HEK293 (cell line): ENCODE measurements around the gene RASA2.

Source experiments
- CTCF ChIA-PET: fragments of 350-600 bp; formaldehyde crosslinking; extraction: SDS; loops from one replicate; lab custom pipeline; 2021; ENCODE audit warnings: antibody characterized with exemption; lab: Yijun Ruan, JAX
- POLR2A ChIA-PET: fragments of 300-600 bp; formaldehyde crosslinking; extraction: SDS; loops from one replicate; lab custom pipeline; 2020; ENCODE audit warnings: antibody characterized with exemption, inconsistent platforms; lab: Yijun Ruan, JAX
- H3K27ac ChIP-seq: fragments of 200-500 bp; sonication (Bioruptor generic); 2 replicates; pipeline ENCODE4 v1.5.1; 2014; ENCODE audit warnings: low read depth, low read length, control low read depth, inconsistent platforms; ENCODE audit errors: extremely low read depth
- H3K36me3 ChIP-seq, 2 experiments: fragments of 200-500 bp in 1 of 2; sonication (Bioruptor generic) in 1 of 2; 1 replicate in 1 of 2; 2 replicates in 1 of 2; pipeline ENCODE4 v1.5.1; 2014 to 2017; ENCODE audit warnings: inconsistent platforms in 2 of 2, low read length in 2 of 2; ENCODE audit not compliant: control insufficient read depth in 2 of 2, insufficient read depth in 1 of 2
- H3K4me1 ChIP-seq: fragments of 200-500 bp; sonication (Bioruptor generic); 2 replicates; pipeline ENCODE4 v1.5.1; 2014; ENCODE audit warnings: mild to moderate bottlenecking, low read length, inconsistent platforms; ENCODE audit not compliant: control insufficient read depth, insufficient read depth
- H3K4me3 ChIP-seq: 2 replicates; pipeline ENCODE4 v1.5.1; 2011; ENCODE audit warnings: low read depth, mild to moderate bottlenecking, control low read depth, low read length, moderate library complexity
- H3K9me3 ChIP-seq: fragments of 200-500 bp; sonication (Bioruptor generic); 2 replicates; pipeline ENCODE4 v1.5.1; 2014; ENCODE audit warnings: low read depth, low read length, inconsistent platforms; ENCODE audit not compliant: control insufficient read depth, insufficient read depth
- BCL11A ChIP-seq: fragments of 450-650 bp; formaldehyde crosslinking; IDR thresholded peaks from 2 replicates; pipeline ENCODE4 v1.5.1; 2016; ENCODE audit warnings: low read depth, missing biosample characterization, missing genetic modification characterization
- ZBTB1 ChIP-seq: fragments of 450-650 bp; formaldehyde crosslinking; IDR thresholded peaks from 2 replicates; pipeline ENCODE4 v1.5.1; 2016; ENCODE audit warnings: missing biosample characterization, missing genetic modification characterization
- ZBTB17 ChIP-seq: fragments of 450-650 bp; formaldehyde crosslinking; IDR thresholded peaks from 2 replicates; pipeline ENCODE4 v1.5.1; 2016; ENCODE audit warnings: missing biosample characterization, missing genetic modification characterization
- ZBTB48 ChIP-seq: fragments of 450-650 bp; formaldehyde crosslinking; IDR thresholded peaks from 2 replicates; pipeline ENCODE4 v1.5.1; 2016; ENCODE audit warnings: missing biosample characterization, missing genetic modification characterization
- ZNF146 ChIP-seq: fragments of 450-650 bp; formaldehyde crosslinking; IDR thresholded peaks from 2 replicates; pipeline ENCODE4 v1.5.1; 2016; ENCODE audit warnings: missing biosample characterization, missing genetic modification characterization
- ZNF23 ChIP-seq: fragments of 450-650 bp; formaldehyde crosslinking; IDR thresholded peaks from 2 replicates; pipeline ENCODE4 v1.5.1; 2016; ENCODE audit warnings: missing biosample characterization, missing genetic modification characterization, borderline replicate concordance
- ZNF24 ChIP-seq: fragments of 450-650 bp; formaldehyde crosslinking; IDR thresholded peaks from 2 replicates; pipeline ENCODE4 v1.5.1; 2016; ENCODE audit warnings: missing biosample characterization, missing genetic modification characterization
- ZNF362 ChIP-seq: fragments of 450-650 bp; formaldehyde crosslinking; IDR thresholded peaks from 2 replicates; pipeline ENCODE4 v1.5.1; 2016; ENCODE audit warnings: missing biosample characterization, missing genetic modification characterization
- ZNF416 ChIP-seq: fragments of 450-650 bp; formaldehyde crosslinking; IDR thresholded peaks from 2 replicates; pipeline ENCODE4 v1.5.1; 2016; ENCODE audit warnings: missing biosample characterization, missing genetic modification characterization
- ZNF571 ChIP-seq: fragments of 450-650 bp; formaldehyde crosslinking; IDR thresholded peaks from 2 replicates; pipeline ENCODE4 v1.5.0; 2017; ENCODE audit warnings: missing biosample characterization, missing genetic modification characterization
- ZNF585B ChIP-seq: fragments of 450-650 bp; formaldehyde crosslinking; IDR thresholded peaks from 2 replicates; pipeline ENCODE4 v1.5.1; 2016; ENCODE audit warnings: missing biosample characterization, missing genetic modification characterization
- ZNF654 ChIP-seq: fragments of 450-650 bp; formaldehyde crosslinking; IDR thresholded peaks from 2 replicates; pipeline ENCODE4 v1.5.1; 2016; ENCODE audit warnings: low read depth, missing biosample characterization, missing genetic modification characterization
- ZNF768 ChIP-seq: fragments of 450-650 bp; formaldehyde crosslinking; IDR thresholded peaks from 2 replicates; pipeline ENCODE4 v1.5.1; 2018; ENCODE audit warnings: missing biosample characterization, mild to moderate bottlenecking, missing genetic modification characterization
- ZSCAN23 ChIP-seq: fragments of 450-650 bp; formaldehyde crosslinking; IDR thresholded peaks from 2 replicates; pipeline ENCODE4 v1.5.1; 2016; ENCODE audit warnings: missing biosample characterization, missing genetic modification characterization
- ZSCAN30 ChIP-seq: fragments of 450-650 bp; IDR thresholded peaks from 2 replicates; pipeline ENCODE4 v1.5.1; 2018; ENCODE audit warnings: missing biosample characterization, mild to moderate bottlenecking, missing genetic modification characterization, moderate library complexity
- TF ChIP-seq, protein P1 (sequence below): fragments of 450-650 bp; formaldehyde crosslinking; IDR thresholded peaks from 2 replicates; pipeline ENCODE4 v1.5.1; 2016; ENCODE audit warnings: missing biosample characterization, missing genetic modification characterization
- TF ChIP-seq, protein P2 (sequence below): fragments of 450-650 bp; formaldehyde crosslinking; conservative IDR thresholded peaks from 2 replicates; pipeline ENCODE4 v1.5.1; 2016; ENCODE audit warnings: low read depth, missing biosample characterization, missing genetic modification characterization

RASA2 gene

GRCh38 chr3:141454906-141455602 lies 31.8 kb upstream of the RASA2 start:
- H3K4me3 ChIP-seq, result no peak overlapping the region
- no peaks in the 10 kb centered on the region for H3K36me3 ChIP-seq
- no peaks in the 10 kb centered on the region for H3K4me1 ChIP-seq
- POLR2A ChIA-PET, result interaction anchor here (1.2 kb wide), 1 partner anchor 143 kb away, joined by 5 read pairs; no protein-coding TSS in a partner anchor
- CTCF ChIA-PET, result interaction anchor here (0.5 to 4.4 kb wide), 31 partner anchors 9 to 577 kb away, joined by 3 to 48 read pairs (median 4); no protein-coding TSS in a partner anchor
- TF ChIP-seq ZNF23 (tag by site-specific recombination) (no peak), ZNF654 (peak; percentile 46), ZNF146 (no peak), ZNF585B (tag by site-specific recombination) (no peak), ZBTB17 (tag by site-specific recombination) (0 out of 2 replicates have a peak, but pooled peaks have one; percentile 39), ZBTB48 (no peak), ZNF362 (tag by site-specific recombination) (no peak)
- TF ChIP-seq, protein P1, sequence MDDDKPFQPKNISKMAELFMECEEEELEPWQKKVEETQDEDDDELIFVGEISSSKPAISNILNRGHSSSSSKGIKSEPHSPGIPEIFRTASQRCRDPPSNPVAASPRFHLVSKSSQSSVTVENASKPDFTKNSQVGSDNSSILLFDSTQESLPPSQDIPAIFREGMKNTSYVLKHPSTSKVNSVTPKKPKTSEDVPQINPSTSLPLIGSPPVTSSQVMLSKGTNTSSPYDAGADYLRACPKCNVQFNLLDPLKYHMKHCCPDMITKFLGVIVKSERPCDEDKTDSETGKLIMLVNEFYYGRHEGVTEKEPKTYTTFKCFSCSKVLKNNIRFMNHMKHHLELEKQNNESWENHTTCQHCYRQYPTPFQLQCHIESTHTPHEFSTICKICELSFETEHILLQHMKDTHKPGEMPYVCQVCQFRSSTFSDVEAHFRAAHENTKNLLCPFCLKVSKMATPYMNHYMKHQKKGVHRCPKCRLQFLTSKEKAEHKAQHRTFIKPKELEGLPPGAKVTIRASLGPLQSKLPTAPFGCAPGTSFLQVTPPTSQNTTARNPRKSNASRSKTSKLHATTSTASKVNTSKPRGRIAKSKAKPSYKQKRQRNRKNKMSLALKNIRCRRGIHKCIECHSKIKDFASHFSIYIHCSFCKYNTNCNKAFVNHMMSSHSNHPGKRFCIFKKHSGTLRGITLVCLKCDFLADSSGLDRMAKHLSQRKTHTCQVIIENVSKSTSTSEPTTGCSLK, result no peak
- H3K9me3 ChIP-seq, result no peaks in the 10 kb centered on the region
- H3K27ac ChIP-seq, result no peak overlapping the region

GRCh38 chr3:141455603-141456300 lies 31.1 kb upstream of the RASA2 start:
- POLR2A ChIA-PET, result no interaction called here
- no peaks in the 10 kb centered on the region for H3K36me3 ChIP-seq
- TF ChIP-seq BCL11A (tag by site-specific recombination) (no peak), ZNF768 (tag by site-specific recombination) (no peak), ZSCAN23 (tag by site-specific recombination) (no peak), ZBTB1 (tag by site-specific recombination) (no peak)
- TF ChIP-seq, protein P2, sequence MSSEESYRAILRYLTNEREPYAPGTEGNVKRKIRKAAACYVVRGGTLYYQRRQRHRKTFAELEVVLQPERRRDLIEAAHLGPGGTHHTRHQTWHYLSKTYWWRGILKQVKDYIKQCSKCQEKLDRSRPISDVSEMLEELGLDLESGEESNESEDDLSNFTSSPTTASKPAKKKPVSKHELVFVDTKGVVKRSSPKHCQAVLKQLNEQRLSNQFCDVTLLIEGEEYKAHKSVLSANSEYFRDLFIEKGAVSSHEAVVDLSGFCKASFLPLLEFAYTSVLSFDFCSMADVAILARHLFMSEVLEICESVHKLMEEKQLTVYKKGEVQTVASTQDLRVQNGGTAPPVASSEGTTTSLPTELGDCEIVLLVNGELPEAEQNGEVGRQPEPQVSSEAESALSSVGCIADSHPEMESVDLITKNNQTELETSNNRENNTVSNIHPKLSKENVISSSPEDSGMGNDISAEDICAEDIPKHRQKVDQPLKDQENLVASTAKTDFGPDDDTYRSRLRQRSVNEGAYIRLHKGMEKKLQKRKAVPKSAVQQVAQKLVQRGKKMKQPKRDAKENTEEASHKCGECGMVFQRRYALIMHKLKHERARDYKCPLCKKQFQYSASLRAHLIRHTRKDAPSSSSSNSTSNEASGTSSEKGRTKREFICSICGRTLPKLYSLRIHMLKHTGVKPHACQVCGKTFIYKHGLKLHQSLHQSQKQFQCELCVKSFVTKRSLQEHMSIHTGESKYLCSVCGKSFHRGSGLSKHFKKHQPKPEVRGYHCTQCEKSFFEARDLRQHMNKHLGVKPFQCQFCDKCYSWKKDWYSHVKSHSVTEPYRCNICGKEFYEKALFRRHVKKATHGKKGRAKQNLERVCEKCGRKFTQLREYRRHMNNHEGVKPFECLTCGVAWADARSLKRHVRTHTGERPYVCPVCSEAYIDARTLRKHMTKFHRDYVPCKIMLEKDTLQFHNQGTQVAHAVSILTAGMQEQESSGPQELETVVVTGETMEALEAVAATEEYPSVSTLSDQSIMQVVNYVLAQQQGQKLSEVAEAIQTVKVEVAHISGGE (tag by site-specific recombination), result no peak
- no peaks in the 10 kb centered on the region for H3K9me3 ChIP-seq
- H3K27ac ChIP-seq, result no peak overlapping the region
- CTCF ChIA-PET, result interaction anchor here (0.6 to 4.4 kb wide), 16 partner anchors 9 to 151 kb away, joined by 3 to 36 read pairs (median 4); no protein-coding TSS in a partner anchor
- H3K4me3 ChIP-seq, result no peak overlapping the region
- H3K4me1 ChIP-seq, result no peaks in the 10 kb centered on the region

- ChIA-PET POLR2A (no interaction called here), CTCF (interaction anchor here (1.1 to 4.8 kb wide), 6 partner anchors 9 to 152 kb away, joined by 3 to 30 read pairs (median 10); no protein-coding TSS in a partner anchor)
- H3K9me3 ChIP-seq, result no peaks in the 10 kb centered on the region
- no peaks in the 10 kb centered on the region for H3K4me1 ChIP-seq
- H3K36me3 ChIP-seq, result no peaks in the 10 kb centered on the region
- H3K4me3 ChIP-seq, result no peak overlapping the region
- H3K27ac ChIP-seq, result no peak overlapping the region
- TF ChIP-seq ZSCAN30, result no peak
- no peak for TF ChIP-seq ZNF571 (tag by site-specific recombination)
- TF ChIP-seq ZNF24 (tag by site-specific recombination), result no peak
- TF ChIP-seq ZNF416 (tag by site-specific recombination), result no peak
- TF ChIP-seq, all 188 proteins: peak for 0
These were observed 30.6 kb upstream of the RASA2 start for GRCh38 chr3:141456301-141456625.
